IMR-90 (cell line): Measurements from ENCODE around the gene ADCY1. TPM values are rescaled to one million over a fixed set of nuclear protein-coding genes. Genes with fewer than 3 reads are reported as not detected.

ENCODE experiments used
- ATAC-seq: fragments of 200-7000 bp; cut with Tn5 transposase; 2 replicates; pipeline ENCODE4 v1.9.1; 2020; ENCODE audit warnings: low read depth, mild to moderate bottlenecking, moderate library complexity
- BruUV-seq: library from RNA; stranded (reverse); fragments of 400-500 nt; replicated peaks from 2 replicates; lab custom pipeline; 2021; lab: Mats Ljungman, UMichigan
- CTCF ChIA-PET: fragments of 300-600 bp; formaldehyde crosslinking; extraction: SDS; loops from one replicate; lab custom pipeline; 2021; ENCODE audit warnings: antibody characterized with exemption; lab: Yijun Ruan, JAX
- POLR2A ChIA-PET: fragments of 300-600 bp; sonication (Branson Sonifier 250); formaldehyde crosslinking; loops from one replicate; lab custom pipeline; 2022; ENCODE audit warnings: antibody characterized with exemption; ENCODE audit not compliant: unreplicated experiment; lab: Charles Lee
- DNase-seq: peaks from one replicate; pipeline ENCODE4 v3.0.0; 2013
- H2AFZ ChIP-seq: replicated peaks from 2 replicates; pipeline ENCODE3; 2013; ENCODE audit warnings: low read length, mild to moderate bottlenecking; ENCODE audit not compliant: poor library complexity
- H2AK5ac ChIP-seq: 2 replicates; pipeline ENCODE4 v1.6.1; 2013; ENCODE audit warnings: low read depth, low read length, inconsistent platforms
- H2AK9ac ChIP-seq: replicated peaks from 2 replicates; pipeline ENCODE3; 2013; ENCODE audit warnings: mild to moderate bottlenecking, low read depth, low read length, moderate library complexity; ENCODE audit not compliant: poor library complexity
- H2BK120ac ChIP-seq: 2 replicates; pipeline ENCODE4 v1.6.1; 2013; ENCODE audit warnings: low read depth, low read length, inconsistent platforms
- H2BK15ac ChIP-seq: 3 replicates; pipeline ENCODE4 v1.6.1; 2013; ENCODE audit warnings: low read depth, low read length, inconsistent platforms
- H2BK20ac ChIP-seq: 2 replicates; pipeline ENCODE4 v1.6.1; 2013; ENCODE audit warnings: low read depth, mild to moderate bottlenecking, inconsistent platforms, low read length, moderate library complexity
- H2BK5ac ChIP-seq: 2 replicates; pipeline ENCODE4 v1.6.1; 2013; ENCODE audit warnings: mild to moderate bottlenecking, low read depth, low read length, inconsistent platforms; ENCODE audit not compliant: poor library complexity, severe bottlenecking
- H3K14ac ChIP-seq: replicated peaks from 2 replicates; pipeline ENCODE4 v1.6.1; 2013; ENCODE audit warnings: low read depth, low read length, inconsistent platforms
- H3K18ac ChIP-seq: 2 replicates; pipeline ENCODE4 v1.6.1; 2013; ENCODE audit warnings: low read depth, low read length, control low read depth
- H3K23ac ChIP-seq: 2 replicates; pipeline ENCODE4 v1.6.1; 2013; ENCODE audit warnings: low read depth, low read length, inconsistent platforms
- H3K27ac ChIP-seq: 2 replicates; pipeline ENCODE4 v1.5.1; 2013; ENCODE audit warnings: mild to moderate bottlenecking, control low read depth, low read length; ENCODE audit not compliant: insufficient read depth
- H3K27me3 ChIP-seq: 2 replicates; pipeline ENCODE4 v1.6.1; 2013; ENCODE audit warnings: low read length; ENCODE audit not compliant: control insufficient read depth, insufficient read depth
- H3K36me3 ChIP-seq: 2 replicates; pipeline ENCODE4 v1.6.1; 2013; ENCODE audit warnings: low read length, mixed read lengths; ENCODE audit not compliant: control insufficient read depth, insufficient read depth
- H3K4ac ChIP-seq: 2 replicates; pipeline ENCODE4 v1.6.1; 2013; ENCODE audit warnings: low read depth, low read length, inconsistent platforms
- H3K4me1 ChIP-seq: 2 replicates; pipeline ENCODE4 v1.6.1; 2013; ENCODE audit warnings: low read length, mixed read lengths; ENCODE audit not compliant: control insufficient read depth, insufficient read depth
- H3K4me2 ChIP-seq: 2 replicates; pipeline ENCODE4 v1.6.1; 2013; ENCODE audit warnings: low read depth, mild to moderate bottlenecking, control low read depth, low read length, moderate library complexity
- H3K4me3 ChIP-seq: 2 replicates; pipeline ENCODE4 v1.5.1; 2013; ENCODE audit warnings: low read depth, mild to moderate bottlenecking, control low read depth, low read length, moderate library complexity; ENCODE audit not compliant: insufficient read depth
- H3K56ac ChIP-seq: 2 replicates; pipeline ENCODE4 v1.6.1; 2013; ENCODE audit warnings: low read length, inconsistent platforms; ENCODE audit not compliant: insufficient read depth; ENCODE audit errors: extremely low read depth
- H3K79me1 ChIP-seq, 2 experiments: 2 replicates each; pipeline ENCODE4 v1.6.1; 2013; ENCODE audit warnings: low read length in 2 of 2, inconsistent platforms in 1 of 2, low read depth in 1 of 2
- H3K9ac ChIP-seq: 2 replicates; pipeline ENCODE4 v1.6.1; 2013; ENCODE audit warnings: low read depth, low read length, control low read depth
- H3K9me1 ChIP-seq: 2 replicates; pipeline ENCODE4 v1.6.1; 2013; ENCODE audit warnings: low read length, inconsistent platforms; ENCODE audit not compliant: insufficient read depth
- H3K9me3 ChIP-seq: 2 replicates; pipeline ENCODE4 v1.6.1; 2013; ENCODE audit warnings: low read length; ENCODE audit not compliant: control insufficient read depth, insufficient read depth
- H4K20me1 ChIP-seq: 2 replicates; pipeline ENCODE4 v1.6.1; 2013; ENCODE audit warnings: low read length, inconsistent platforms; ENCODE audit not compliant: insufficient read depth
- H4K5ac ChIP-seq: 2 replicates; pipeline ENCODE4 v1.6.1; 2013; ENCODE audit warnings: mild to moderate bottlenecking, low read depth, low read length, control low read depth
- H4K8ac ChIP-seq, 2 experiments: 2 replicates each; pipeline ENCODE4 v1.6.1; 2013; ENCODE audit warnings: low read depth in 2 of 2, low read length in 2 of 2, control low read depth in 1 of 2, inconsistent platforms in 1 of 2
- H4K91ac ChIP-seq: 2 replicates; pipeline ENCODE4 v1.6.1; 2013; ENCODE audit warnings: low read depth, low read length, inconsistent platforms; ENCODE audit not compliant: insufficient read depth
- BHLHE40 ChIP-seq: fragments of 150-350 bp; IDR thresholded peaks from 2 replicates; pipeline ENCODE4 v1.6.1; 2016; ENCODE audit warnings: mild to moderate bottlenecking, low read depth, low read length
- CEBPB ChIP-seq: IDR thresholded peaks from 2 replicates; pipeline ENCODE4 v1.6.1; 2012; ENCODE audit warnings: low read depth, low read length, improper control_type of control experiment
- CHD1 ChIP-seq: IDR thresholded peaks from 2 replicates; pipeline ENCODE4 v1.6.1; 2012; ENCODE audit warnings: low read depth, low read length, improper control_type of control experiment
- CTCF ChIP-seq: conservative IDR thresholded peaks from 2 replicates; pipeline ENCODE4 v1.5.1; 2012; ENCODE audit warnings: mild to moderate bottlenecking, low read depth, low read length, improper control_type of control experiment
- FOS ChIP-seq: fragments of 150-350 bp; IDR thresholded peaks from 2 replicates; pipeline ENCODE4 v1.6.1; 2016; ENCODE audit warnings: low read depth, low read length
- MAFK ChIP-seq: IDR thresholded peaks from 2 replicates; pipeline ENCODE4 v1.6.1; 2012; ENCODE audit warnings: low read depth, low read length, improper control_type of control experiment
- MAZ ChIP-seq: IDR thresholded peaks from 2 replicates; pipeline ENCODE4 v1.6.1; 2012; ENCODE audit warnings: low read depth, mild to moderate bottlenecking, low read length, improper control_type of control experiment, moderate library complexity, borderline replicate concordance
- MXI1 ChIP-seq: IDR thresholded peaks from 2 replicates; pipeline ENCODE4 v1.6.1; 2012; ENCODE audit warnings: low read depth, mild to moderate bottlenecking, low read length, moderate library complexity, borderline replicate concordance
- NFE2L2 ChIP-seq: fragments of 150-350 bp; IDR thresholded peaks from 2 replicates; pipeline ENCODE4 v1.6.1; 2016; ENCODE audit warnings: low read depth, mild to moderate bottlenecking, low read length
- POLR2A ChIP-seq: IDR thresholded peaks from 2 replicates; pipeline ENCODE4 v1.6.1; 2012; ENCODE audit warnings: mild to moderate bottlenecking, low read depth, low read length
- RAD21 ChIP-seq: IDR thresholded peaks from 2 replicates; pipeline ENCODE4 v1.6.1; 2012; ENCODE audit warnings: low read length, improper control_type of control experiment
- RCOR1 ChIP-seq: IDR thresholded peaks from 2 replicates; pipeline ENCODE4 v1.6.1; 2012; ENCODE audit warnings: mild to moderate bottlenecking, low read length, improper control_type of control experiment; ENCODE audit not compliant: insufficient replicate concordance
- RFX5 ChIP-seq: IDR thresholded peaks from 2 replicates; pipeline ENCODE4 v1.8.0; 2012; ENCODE audit warnings: low read depth, mild to moderate bottlenecking, low read length, moderate library complexity
- SMC3 ChIP-seq: fragments of 150-350 bp; IDR thresholded peaks from 2 replicates; pipeline ENCODE4 v1.6.1; 2016; ENCODE audit warnings: low read depth, mild to moderate bottlenecking, antibody characterized with exemption, low read length, moderate library complexity
- dilution Hi-C: fragments of 300-500 bp; cut with HindIII; formaldehyde crosslinking; loops from one replicate; pipeline ENCODE4 v1.14.3; 2018; ENCODE audit warnings: low sequenced_read_pairs; ENCODE audit not compliant: unreplicated experiment
- in situ Hi-C: fragments of 300-500 bp; cut with MboI; formaldehyde crosslinking; loops from 3 replicates; pipeline ENCODE4 v1.14.3; 2019; ENCODE audit warnings: low sequenced_read_pairs, inconsistent platforms, mixed read lengths
- intact Hi-C: fragments of 100-400 bp; cut with micrococcal nuclease; formaldehyde crosslinking; loops from 2 replicates; pipeline ENCODE4 v1.10.0; 2022
- polyA plus RNA-seq, 3 experiments: library from polyadenylated mRNA; depleted of rRNA; stranded (reverse); fragments of >200 nt; gene quantifications; 2 replicates each; pipeline ENCODE4 v1.2.3, GENCODE V29; 2012; ENCODE audit warnings: low replicate concordance in 1 of 3
- total RNA-seq: library from RNA; depleted of rRNA; stranded (reverse); fragments of >200 nt; gene quantifications from 2 replicates; pipeline ENCODE4 v1.2.3, GENCODE V29; 2012
- TF ChIP-seq, protein P1 (sequence below): fragments of 150-350 bp; IDR thresholded peaks from 2 replicates; pipeline ENCODE4 v1.6.1; 2016; ENCODE audit warnings: low read depth, mild to moderate bottlenecking, low read length, moderate library complexity, borderline replicate concordance
- TF ChIP-seq, protein P2 (sequence below): fragments of 150-350 bp; IDR thresholded peaks from 2 replicates; pipeline ENCODE4 v1.6.1; 2017; ENCODE audit warnings: mild to moderate bottlenecking, antibody characterized with exemption, low read length, low read depth

Gene ADCY1
- total and polyA plus RNA-seq, 2 of the 4 experiments (the other 2 are of a cell fraction) = 0.18 to 0.24 TPM

GRCh38 chr7:45699015-45699309 lies 124.8 kb downstream of the ADCY1 start:
- Histone ChIP-seq H3K9me3 (no peaks in the 10 kb centered on the region), H3K4ac (no peak overlapping the region), H3K9ac (no peak overlapping the region), H2BK15ac (no peak overlapping the region; the same call in 2 of the 3 replicates), H3K9me1 (no peaks in the 10 kb centered on the region), H4K5ac (no peak overlapping the region), H2AK5ac (no peak overlapping the region), H3K27ac (no peak overlapping the region), H3K18ac (no peak overlapping the region), H2AK9ac (no peak overlapping the region), H4K91ac (no peak overlapping the region), H3K4me3 (no peak overlapping the region), H3K14ac (no peak overlapping the region), H3K23ac (no peak overlapping the region), H2BK5ac (no peak overlapping the region), H3K27me3 (peaks cover 17% of the 10 kb centered on the region), H3K36me3 (no peaks in the 10 kb centered on the region), H3K79me1 (no peaks in the 10 kb centered on the region), H4K8ac (no peak overlapping the region), H3K4me1 (peaks cover 2% of the 10 kb centered on the region; the same call in 1 of the 2 replicates), H4K20me1 (no peaks in the 10 kb centered on the region), H2BK20ac (no peak overlapping the region), H3K56ac (no peak overlapping the region), H3K4me2 (no peak overlapping the region), H2BK120ac (no peak overlapping the region), H2AFZ (no peak overlapping the region)
- BruUV-seq = no TSS peak
- POLR2A ChIA-PET = no interaction called here
- no peak for ATAC-seq
- intact Hi-C loops (no loop called here), in situ Hi-C loops (no loop called here), dilution Hi-C loops (no loop called here)
- CTCF ChIA-PET = interaction anchor here (1.0 kb wide), 1 partner anchor 10 kb away, joined by 3 read pairs; no protein-coding TSS in a partner anchor
- DNase-seq = no peak
- TF ChIP-seq RFX5 (no peak), RAD21 (no peak), SMC3 (no peak), RCOR1 (no peak), POLR2A (no peak), CHD1 (no peak), NFE2L2 (no peak), MAFK (no peak), CTCF (no peak), CEBPB (no peak), BHLHE40 (no peak), MAZ (no peak), FOS (no peak), MXI1 (no peak)
- TF ChIP-seq, protein P1, sequence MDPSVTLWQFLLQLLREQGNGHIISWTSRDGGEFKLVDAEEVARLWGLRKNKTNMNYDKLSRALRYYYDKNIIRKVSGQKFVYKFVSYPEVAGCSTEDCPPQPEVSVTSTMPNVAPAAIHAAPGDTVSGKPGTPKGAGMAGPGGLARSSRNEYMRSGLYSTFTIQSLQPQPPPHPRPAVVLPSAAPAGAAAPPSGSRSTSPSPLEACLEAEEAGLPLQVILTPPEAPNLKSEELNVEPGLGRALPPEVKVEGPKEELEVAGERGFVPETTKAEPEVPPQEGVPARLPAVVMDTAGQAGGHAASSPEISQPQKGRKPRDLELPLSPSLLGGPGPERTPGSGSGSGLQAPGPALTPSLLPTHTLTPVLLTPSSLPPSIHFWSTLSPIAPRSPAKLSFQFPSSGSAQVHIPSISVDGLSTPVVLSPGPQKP = no peak
- TF ChIP-seq, protein P2, sequence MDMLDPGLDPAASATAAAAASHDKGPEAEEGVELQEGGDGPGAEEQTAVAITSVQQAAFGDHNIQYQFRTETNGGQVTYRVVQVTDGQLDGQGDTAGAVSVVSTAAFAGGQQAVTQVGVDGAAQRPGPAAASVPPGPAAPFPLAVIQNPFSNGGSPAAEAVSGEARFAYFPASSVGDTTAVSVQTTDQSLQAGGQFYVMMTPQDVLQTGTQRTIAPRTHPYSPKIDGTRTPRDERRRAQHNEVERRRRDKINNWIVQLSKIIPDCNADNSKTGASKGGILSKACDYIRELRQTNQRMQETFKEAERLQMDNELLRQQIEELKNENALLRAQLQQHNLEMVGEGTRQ = no peak
